Hepatocyte (in vitro differentiated cells): ENCODE data around the gene ATP8B3. TPM values are rescaled to one million over a fixed set of nuclear protein-coding genes. Genes with fewer than 3 reads are reported as not detected.

ENCODE experiments used
- DNase-seq: peaks from one replicate; pipeline ENCODE4 v3.0.0-alpha.2; 2016; ENCODE audit warnings: low spot score
- H2AFZ ChIP-seq: fragments of 200-600 bp; sonication (generic); 2 replicates; pipeline ENCODE4 v1.6.0; 2016; ENCODE audit warnings: antibody characterized with exemption, mild to moderate bottlenecking
- H3K27ac ChIP-seq: fragments of 200-600 bp; sonication (generic); 2 replicates; pipeline ENCODE4 v1.5.1; 2016; ENCODE audit warnings: mild to moderate bottlenecking
- H3K27me3 ChIP-seq: fragments of 200-600 bp; sonication (generic); 2 replicates; pipeline ENCODE4 v1.6.1; 2016
- H3K36me3 ChIP-seq: fragments of 200-600 bp; sonication (generic); replicated peaks from 2 replicates; pipeline ENCODE4 v1.5.1; 2016; ENCODE audit warnings: low read depth; ENCODE audit not compliant: insufficient read depth
- H3K4me1 ChIP-seq: fragments of 200-600 bp; sonication (generic); 2 replicates; pipeline ENCODE4 v1.5.1; 2016; ENCODE audit warnings: mild to moderate bottlenecking, moderate library complexity; ENCODE audit not compliant: insufficient read depth
- H3K4me2 ChIP-seq: fragments of 200-600 bp; sonication (generic); 2 replicates; pipeline ENCODE4 v1.6.0; 2016
- H3K4me3 ChIP-seq: fragments of 200-600 bp; sonication (generic); 2 replicates; pipeline ENCODE4 v1.5.1; 2016; ENCODE audit warnings: mild to moderate bottlenecking
- H3K79me2 ChIP-seq: fragments of 200-600 bp; sonication (generic); 2 replicates; pipeline ENCODE4 v1.6.0; 2017; ENCODE audit warnings: mild to moderate bottlenecking
- H3K9me2 ChIP-seq: fragments of 200-600 bp; sonication (generic); replicated peaks from 2 replicates; pipeline ENCODE4 v1.6.0; 2017; ENCODE audit warnings: mild to moderate bottlenecking; ENCODE audit not compliant: insufficient read depth
- H3K9me3 ChIP-seq: fragments of 200-600 bp; sonication (generic); 2 replicates; pipeline ENCODE4 v1.5.1; 2016; ENCODE audit warnings: low read depth, mild to moderate bottlenecking
- H4K20me1 ChIP-seq: fragments of 200-600 bp; sonication (generic); 2 replicates; pipeline ENCODE4 v1.6.0; 2016; ENCODE audit warnings: mild to moderate bottlenecking; ENCODE audit not compliant: insufficient read depth, poor library complexity, severe bottlenecking
- CTCF ChIP-seq: fragments of 200-600 bp; sonication (generic); IDR thresholded peaks from 2 replicates; pipeline ENCODE4 v1.5.1; 2016; ENCODE audit warnings: antibody characterized with exemption, mild to moderate bottlenecking; ENCODE audit not compliant: poor library complexity
- EZH2 ChIP-seq: fragments of 200-600 bp; sonication (generic); IDR thresholded peaks from 2 replicates; pipeline ENCODE4 v1.6.1; 2016; ENCODE audit warnings: antibody characterized with exemption, mild to moderate bottlenecking, borderline replicate concordance
- EZH2phosphoT487 ChIP-seq: fragments of 200-600 bp; sonication (generic); IDR thresholded peaks from one replicate; pipeline ENCODE4 v1.6.1; 2018; ENCODE audit warnings: antibody characterized with exemption, mild to moderate bottlenecking, low read depth, moderate library complexity; ENCODE audit not compliant: unreplicated experiment, severe bottlenecking
- WGBS: methylation state at CpG from one replicate; pipeline ENCODE4 v1.1.6; 2016; ENCODE audit warnings: low lambda C conversion rate; ENCODE audit errors: missing lambda C conversion rate; 5-methylcytosine and 5-hydroxymethylcytosine counted together
- microRNA counts: library from miRNA; unstranded; fragments of <30 nt; microRNA quantifications from one replicate; lab custom pipeline; 2017
- microRNA-seq: library from miRNA; unstranded; fragments of <30 nt; microRNA quantifications from one replicate; pipeline ENCODE4, GENCODE V29; 2017
- polyA plus RNA-seq: library from polyadenylated mRNA; unstranded; fragments of >200 nt; fragmentation: Nextera tagmentation; extraction: Ambion mirVana; gene quantifications from 2 replicates; pipeline ENCODE4 v1.2.1, GENCODE V29; 2016
- total RNA-seq: library from RNA; depleted of rRNA; stranded (reverse); fragments of >200 nt; gene quantifications from 2 replicates; pipeline ENCODE4 v1.2.3, GENCODE V29; 2014

Gene ATP8B3
- total and polyA plus RNA-seq, 2 experiments from 2014 or later: 1.7 to 2.4 TPM

- Histone ChIP-seq H3K27me3 (peaks cover 43% of the 10 kb centered on the region), H3K4me1 (no peaks in the 10 kb centered on the region), H3K4me3 (no peak overlapping the region), H3K9me2 (no peaks in the 10 kb centered on the region), H2AFZ (no peak overlapping the region), H3K9me3 (no peaks in the 10 kb centered on the region), H3K36me3 (no peaks in the 10 kb centered on the region), H4K20me1 (no peaks in the 10 kb centered on the region), H3K27ac (no peak overlapping the region), H3K4me2 (no peak overlapping the region), H3K79me2 (no peaks in the 10 kb centered on the region)
- DNase-seq: no peak
- 45% methylated on average over 28 of the region's 28 CpGs for WGBS
- no peak for TF ChIP-seq EZH2
- no peak for TF ChIP-seq CTCF
- no peak for TF ChIP-seq EZH2phosphoT487
Measured at GRCh38 chr19:1734321-1734966, 77.6 kb downstream of the ATP8B3 start.

MicroRNA genes within 50 kb of the gene (microRNA counts, 767-probe panel; counts per million panel counts)
- not detected for microRNA hsa-miR-1909-3p (lab: Ali Mortazavi, UCI)

Small RNA genes lying within 50 kb of the gene (microRNA-seq; reads per million reads assigned to microRNA genes)
- gene MIR1909: 5.8 reads per million, percentile 13 among the genes with 10 or more reads in this experiment

Other genes with a start within 250 kb of the ATP8B3 start
- gene MEX3D, start 244.0 kb downstream of the ATP8B3 start, total RNA-seq: 38.7 and 45.6 TPM in 2 replicates
- gene MEX3D, start 244.0 kb downstream of the ATP8B3 start, polyA plus RNA-seq: 6.2 and 6.6 TPM in 2 replicates
- 84.2 and 84.5 TPM in 2 replicates for gene MBD3, start 219.4 kb downstream of the ATP8B3 start, total RNA-seq
- 56.3 and 66.6 TPM in 2 replicates for gene MBD3, start 219.4 kb downstream of the ATP8B3 start, polyA plus RNA-seq
- gene UQCR11, start 206.8 kb downstream of the ATP8B3 start, total RNA-seq: 56.6 and 57.6 TPM in 2 replicates
- gene UQCR11, start 206.8 kb downstream of the ATP8B3 start, polyA plus RNA-seq: 672 and 684 TPM in 2 replicates
- 67.9 and 76.7 TPM in 2 replicates for gene TCF3, start 159.7 kb downstream of the ATP8B3 start, total RNA-seq
- gene TCF3, start 159.7 kb downstream of the ATP8B3 start, polyA plus RNA-seq: 93.7 and 125 TPM in 2 replicates
- 0.03 and 0.08 TPM in 2 replicates for gene ONECUT3, start 58.8 kb downstream of the ATP8B3 start, total RNA-seq
- gene ONECUT3, start 58.8 kb downstream of the ATP8B3 start, polyA plus RNA-seq: 0.06 and 0.09 TPM in 2 replicates
- 13.2 and 13.4 TPM in 2 replicates for gene REXO1, start 36.2 kb upstream of the ATP8B3 start, total RNA-seq
- 22.8 and 26.2 TPM in 2 replicates for gene REXO1, start 36.2 kb upstream of the ATP8B3 start, polyA plus RNA-seq
- 3.4 and 6.4 TPM in 2 replicates for gene KLF16, start 51.3 kb upstream of the ATP8B3 start, total RNA-seq
- 14.3 and 16.0 TPM in 2 replicates for gene KLF16, start 51.3 kb upstream of the ATP8B3 start, polyA plus RNA-seq
- gene ABHD17A, start 73.2 kb upstream of the ATP8B3 start, total RNA-seq: 62.5 and 77.5 TPM in 2 replicates
- gene ABHD17A, start 73.2 kb upstream of the ATP8B3 start, polyA plus RNA-seq: 99.7 and 102 TPM in 2 replicates
- 2.4 and 5.3 TPM in 2 replicates for gene ADAT3, start 93.1 kb upstream of the ATP8B3 start, total RNA-seq
- gene ADAT3, start 93.1 kb upstream of the ATP8B3 start, polyA plus RNA-seq: 11.0 and 11.6 TPM in 2 replicates
- gene SCAMP4, start 93.1 kb upstream of the ATP8B3 start, total RNA-seq: 69.3 and 77.2 TPM in 2 replicates
- 89.8 and 103 TPM in 2 replicates for gene SCAMP4, start 93.1 kb upstream of the ATP8B3 start, polyA plus RNA-seq
- gene CSNK1G2, start 128.9 kb upstream of the ATP8B3 start, total RNA-seq: 44.8 and 56.8 TPM in 2 replicates
- 82.5 and 82.7 TPM in 2 replicates for gene CSNK1G2, start 128.9 kb upstream of the ATP8B3 start, polyA plus RNA-seq
- 56.4 and 62.1 TPM in 2 replicates for gene BTBD2, start 203.4 kb upstream of the ATP8B3 start, total RNA-seq
- 71.1 and 76.0 TPM in 2 replicates for gene BTBD2, start 203.4 kb upstream of the ATP8B3 start, polyA plus RNA-seq
- 90.4 and 98.2 TPM in 2 replicates for gene MKNK2, start 239.0 kb upstream of the ATP8B3 start, total RNA-seq
- 126 and 136 TPM in 2 replicates for gene MKNK2, start 239.0 kb upstream of the ATP8B3 start, polyA plus RNA-seq